ENCODE results near the gene HOTAIR.

- TF ChIP-seq, protein P1, sequence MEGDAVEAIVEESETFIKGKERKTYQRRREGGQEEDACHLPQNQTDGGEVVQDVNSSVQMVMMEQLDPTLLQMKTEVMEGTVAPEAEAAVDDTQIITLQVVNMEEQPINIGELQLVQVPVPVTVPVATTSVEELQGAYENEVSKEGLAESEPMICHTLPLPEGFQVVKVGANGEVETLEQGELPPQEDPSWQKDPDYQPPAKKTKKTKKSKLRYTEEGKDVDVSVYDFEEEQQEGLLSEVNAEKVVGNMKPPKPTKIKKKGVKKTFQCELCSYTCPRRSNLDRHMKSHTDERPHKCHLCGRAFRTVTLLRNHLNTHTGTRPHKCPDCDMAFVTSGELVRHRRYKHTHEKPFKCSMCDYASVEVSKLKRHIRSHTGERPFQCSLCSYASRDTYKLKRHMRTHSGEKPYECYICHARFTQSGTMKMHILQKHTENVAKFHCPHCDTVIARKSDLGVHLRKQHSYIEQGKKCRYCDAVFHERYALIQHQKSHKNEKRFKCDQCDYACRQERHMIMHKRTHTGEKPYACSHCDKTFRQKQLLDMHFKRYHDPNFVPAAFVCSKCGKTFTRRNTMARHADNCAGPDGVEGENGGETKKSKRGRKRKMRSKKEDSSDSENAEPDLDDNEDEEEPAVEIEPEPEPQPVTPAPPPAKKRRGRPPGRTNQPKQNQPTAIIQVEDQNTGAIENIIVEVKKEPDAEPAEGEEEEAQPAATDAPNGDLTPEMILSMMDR (conservative IDR thresholded peaks at IDR 0.05; ENCODE audit: low read depth, low read length) = no peak
- no peak for TF ChIP-seq EZH2 (IDR thresholded peaks at IDR 0.05; ENCODE audit: borderline replicate concordance, low read depth, low read length, poor library complexity, severe bottlenecking)
These were observed 44.5 kb upstream of the HOTAIR start for GRCh38 chr12:54019091-54019811.
